Prostate gland (tissue), 2 donors: ENCODE results near the gene ATG4D. TPM values are rescaled to one million over a fixed set of nuclear protein-coding genes. Genes with fewer than 3 reads are reported as not detected.

ENCODE experiments used
- DNase-seq: peaks from one replicate; pipeline ENCODE4 v3.0.0-alpha.2; 2019; ENCODE audit warnings: low spot score
- H3K27ac ChIP-seq, 2 donors: fragments of 200-600 bp; sonication (generic); 2 replicates each; pipeline ENCODE4 v1.5.1; 2017 to 2019
- H3K27me3 ChIP-seq: fragments of 200-600 bp; sonication (generic); replicated peaks from 2 replicates; pipeline ENCODE4 v1.5.1; 2019; ENCODE audit not compliant: insufficient read depth
- H3K36me3 ChIP-seq, 2 donors: fragments of 200-600 bp; sonication (generic); 1 replicate in 1 of 2; 2 replicates in 1 of 2; pipeline versions ENCODE4 v1.5.1 to v1.8.1; 2017 to 2019
- H3K4me1 ChIP-seq: fragments of 200-600 bp; sonication (generic); replicated peaks from 2 replicates; pipeline ENCODE4 v1.5.1; 2019
- H3K4me3 ChIP-seq, 2 donors: fragments of 200-600 bp; sonication (generic); 2 replicates each; pipeline ENCODE4 v1.5.1; 2017 to 2019
- H3K9me3 ChIP-seq: fragments of 200-600 bp; sonication (generic); 2 replicates; pipeline ENCODE4 v1.5.1; 2017
- POLR2A ChIP-seq: fragments of 450-650 bp; IDR thresholded peaks from one replicate; pipeline ENCODE4 v1.6.1; 2016; ENCODE audit warnings: antibody characterized with exemption, mild to moderate bottlenecking
- POLR2AphosphoS5 ChIP-seq: sonication (generic); formaldehyde crosslinking; IDR thresholded peaks from one replicate; pipeline ENCODE4 v1.6.1; 2017; ENCODE audit warnings: antibody characterized with exemption
- WGBS: methylation state at CpG from one replicate; pipeline ENCODE4 v1.1.5; 2018; 5-methylcytosine and 5-hydroxymethylcytosine counted together
- intact Hi-C: fragments of 100-400 bp; cut with DNase I; formaldehyde crosslinking; loops from one replicate; pipeline ENCODE4 v1.14.2; 2022
- total RNA-seq, 2 donors: library from RNA; depleted of rRNA; stranded (reverse); fragments of >200 nt; gene quantifications; one replicate each; pipeline ENCODE4 v1.1.0, GENCODE V29; 2016
- TF ChIP-seq, protein P1 (sequence below), 4 experiments: fragments of 200-600 bp in 2 of 4; fragments of 450-650 bp in 2 of 4; sonication (generic) in 2 of 4; IDR thresholded peaks; 1 replicate in 3 of 4; 2 replicates in 1 of 4; pipeline ENCODE4 v1.5.1; 2016 to 2019; ENCODE audit warnings: antibody characterized with exemption in 4 of 4, mild to moderate bottlenecking in 2 of 4, moderate library complexity in 2 of 4

ATG4D gene
- total RNA-seq, 2 donors from 2014 or later = 36.3 to 57.9 TPM

GRCh38 chr19:10562609-10563008 is 18.9 kb downstream of the ATG4D start:
- TF ChIP-seq POLR2AphosphoS5 (no peak), POLR2A (no peak)
- TF ChIP-seq, protein P1, sequence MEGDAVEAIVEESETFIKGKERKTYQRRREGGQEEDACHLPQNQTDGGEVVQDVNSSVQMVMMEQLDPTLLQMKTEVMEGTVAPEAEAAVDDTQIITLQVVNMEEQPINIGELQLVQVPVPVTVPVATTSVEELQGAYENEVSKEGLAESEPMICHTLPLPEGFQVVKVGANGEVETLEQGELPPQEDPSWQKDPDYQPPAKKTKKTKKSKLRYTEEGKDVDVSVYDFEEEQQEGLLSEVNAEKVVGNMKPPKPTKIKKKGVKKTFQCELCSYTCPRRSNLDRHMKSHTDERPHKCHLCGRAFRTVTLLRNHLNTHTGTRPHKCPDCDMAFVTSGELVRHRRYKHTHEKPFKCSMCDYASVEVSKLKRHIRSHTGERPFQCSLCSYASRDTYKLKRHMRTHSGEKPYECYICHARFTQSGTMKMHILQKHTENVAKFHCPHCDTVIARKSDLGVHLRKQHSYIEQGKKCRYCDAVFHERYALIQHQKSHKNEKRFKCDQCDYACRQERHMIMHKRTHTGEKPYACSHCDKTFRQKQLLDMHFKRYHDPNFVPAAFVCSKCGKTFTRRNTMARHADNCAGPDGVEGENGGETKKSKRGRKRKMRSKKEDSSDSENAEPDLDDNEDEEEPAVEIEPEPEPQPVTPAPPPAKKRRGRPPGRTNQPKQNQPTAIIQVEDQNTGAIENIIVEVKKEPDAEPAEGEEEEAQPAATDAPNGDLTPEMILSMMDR (IDR thresholded peaks at IDR 0.05) = no peak
- intact Hi-C loops = no loop called here
- Histone ChIP-seq H3K36me3 (peaks cover 2 to 16% of the 10 kb centered on the region in 2 donors), H3K9me3 (no peaks in the 10 kb centered on the region), H3K4me3 (no peak overlapping the region), H3K27ac (no peak overlapping the region), H3K4me1 (peaks cover 10% of the 10 kb centered on the region), H3K27me3 (no peaks in the 10 kb centered on the region)
- WGBS = 95% methylated on average over 5 of the region's 5 CpGs
- no peak for DNase-seq

DNA sequence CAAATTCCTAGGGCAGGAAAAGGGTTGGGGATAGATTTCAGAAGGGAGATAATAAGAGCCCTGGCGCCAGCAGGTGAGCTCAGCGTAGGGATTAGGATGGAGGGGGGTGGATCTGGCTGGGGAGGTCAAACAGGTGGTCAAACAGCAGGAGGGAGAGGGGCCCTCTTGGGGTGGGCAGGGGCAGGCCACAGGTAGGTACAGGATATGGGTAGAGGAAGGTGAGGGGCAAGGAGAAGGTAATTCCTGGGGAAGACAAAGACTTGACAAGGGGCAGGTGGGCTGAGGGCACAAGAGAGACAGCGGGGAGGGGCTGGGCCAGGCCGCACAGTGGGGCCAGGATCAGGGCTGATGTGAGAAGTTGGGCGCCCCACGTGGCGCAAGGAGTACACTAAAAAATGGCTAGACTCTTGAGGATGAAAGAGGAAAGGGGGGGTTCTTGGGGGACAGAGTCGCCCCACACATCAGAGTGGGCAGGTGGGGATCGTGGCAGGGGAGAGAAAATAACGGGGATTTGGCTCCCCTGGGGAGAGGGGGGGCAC is 21.4 kb downstream of the ATG4D start:
- Histone ChIP-seq H3K4me1 (peaks cover 16% of the 10 kb centered on the region), H3K27ac (peak overlapping the region; percentile 83 to 86), H3K27me3 (no peaks in the 10 kb centered on the region), H3K4me3 (peak overlapping the region; percentile 81 to 92), H3K9me3 (no peaks in the 10 kb centered on the region), H3K36me3 (peaks cover 0 to 6% of the 10 kb centered on the region in 2 donors)
- TF ChIP-seq POLR2AphosphoS5 (no peak), POLR2A (no peak)
- TF ChIP-seq, protein P1 (IDR thresholded peaks at IDR 0.05) = no peak
- WGBS = 9% methylated on average over 10 of the region's 10 CpGs
- DNase-seq = no peak
- intact Hi-C loops = loop anchor here (5.0 kb wide), 1 partner anchor 63 kb away; the partner anchor contains the start of gene KEAP1

DNA sequence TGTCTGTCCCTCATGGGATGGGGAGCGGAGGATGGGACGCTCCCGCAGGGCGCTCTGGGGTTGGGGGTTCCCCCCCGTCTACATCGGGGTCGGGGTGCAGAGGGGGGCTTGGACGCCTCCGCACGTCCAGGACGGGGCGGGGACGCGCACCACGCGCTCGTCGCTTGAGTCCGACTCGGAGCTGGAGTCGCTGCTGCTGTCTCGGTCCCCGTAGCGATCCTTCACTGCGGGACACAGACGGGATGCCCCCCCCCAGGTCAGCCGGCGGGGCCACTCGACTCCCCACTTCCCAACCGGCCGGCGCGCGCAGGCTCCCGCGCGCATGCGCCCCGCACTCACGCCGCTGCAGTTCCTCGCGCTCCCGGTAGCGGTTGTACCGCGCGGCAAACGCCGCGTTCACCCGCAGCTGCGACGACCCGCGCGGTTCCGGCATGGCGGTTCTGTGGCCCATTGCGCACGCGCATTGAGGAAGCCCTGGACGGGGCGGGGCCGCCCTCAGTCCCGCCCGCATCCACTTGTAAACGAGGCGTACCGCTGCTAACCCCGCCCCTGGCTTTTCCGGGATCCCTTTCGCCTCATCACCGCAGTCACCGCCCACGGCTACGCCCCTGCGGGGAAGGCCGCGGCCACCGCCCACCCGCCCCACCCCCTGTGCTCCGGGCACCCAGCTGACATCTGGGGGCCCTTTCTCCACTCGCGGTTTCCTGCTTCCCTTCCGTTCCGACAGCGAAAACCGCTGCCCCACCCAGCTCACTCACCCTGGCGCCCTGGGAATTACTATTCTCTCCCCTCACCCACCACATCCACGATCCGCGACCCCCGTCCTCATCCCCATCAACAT is 22.1 kb downstream of the ATG4D start, which contains the start of gene KRI1:
Gene KRI1, minus strand, starts transcription at position 444 of the 841 bp plus-strand sequence. Its CDS starts 11 bp downstream, at position 433.
- 1% methylated on average over 71 of the region's 94 CpGs for WGBS
- Histone ChIP-seq H3K27me3 (no peaks in the 10 kb centered on the region), H3K4me1 (peaks cover 16% of the 10 kb centered on the region), H3K4me3 (peak within 1 kb of the TSS; percentile 81 to 92), H3K27ac (peak within 1 kb of the TSS; percentile 83 to 86), H3K36me3 (no peaks in the 10 kb centered on the region), H3K9me3 (no peaks in the 10 kb centered on the region)
- intact Hi-C loops = loop anchor here (5.0 kb wide), 1 partner anchor 63 kb away; the partner anchor contains the start of gene KEAP1
- TF ChIP-seq, protein P1 (IDR thresholded peaks at IDR 0.05) = peak in 2 of 4 experiments; percentile 58 to 66
- TF ChIP-seq POLR2AphosphoS5 (peak; percentile 96), POLR2A (peak; percentile 97)
- peak; percentile 97 for DNase-seq

DNA sequence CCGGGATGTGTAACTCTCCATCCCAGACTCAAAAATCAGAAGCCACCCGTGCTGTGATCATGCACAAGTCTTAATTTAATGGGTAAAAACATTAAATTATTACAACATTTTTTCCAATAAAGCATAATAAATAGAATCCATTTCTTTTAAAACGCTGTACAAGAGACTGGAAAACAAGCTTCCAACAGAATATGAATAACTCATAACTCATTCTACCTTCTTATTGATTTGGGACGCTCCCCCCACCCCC is 22.6 kb downstream of the ATG4D start:
- Histone ChIP-seq H3K27me3 (no peaks in the 10 kb centered on the region), H3K4me1 (peaks cover 16% of the 10 kb centered on the region), H3K9me3 (no peaks in the 10 kb centered on the region), H3K36me3 (no peaks in the 10 kb centered on the region), H3K27ac (peak overlapping the region; percentile 83 to 86), H3K4me3 (peak overlapping the region; percentile 81 to 92)
- no peak for DNase-seq
- intact Hi-C loops = loop anchor here (5.0 kb wide), 1 partner anchor 64 kb away; the partner anchor contains the start of gene KEAP1
- 12% methylated on average over 4 of the region's 4 CpGs for WGBS
- TF ChIP-seq POLR2AphosphoS5 (no peak), POLR2A (no peak)
- TF ChIP-seq, protein P1 (IDR thresholded peaks at IDR 0.05) = no peak
